DOHH2 (cell line): ENCODE data around the gene USP32.

ENCODE experiments used
- H3F3A ChIP-seq: fragments of 200-600 bp; sonication (generic), shearing (Covaris generic); 2 replicates; pipeline ENCODE4 v1.6.0; 2016; ENCODE audit warnings: antibody characterized with exemption, mild to moderate bottlenecking; ENCODE audit not compliant: control insufficient read depth, insufficient read depth
- H3K27ac ChIP-seq: fragments of 200-600 bp; sonication (generic); 2 replicates; pipeline ENCODE4 v1.5.1; 2014; ENCODE audit warnings: low read depth, mild to moderate bottlenecking, low read length, moderate library complexity
- H3K27me3 ChIP-seq: fragments of 200-600 bp; sonication (generic); 2 replicates; pipeline ENCODE4 v1.6.1; 2014; ENCODE audit warnings: mild to moderate bottlenecking, low read length, mixed read lengths; ENCODE audit not compliant: control insufficient read depth
- H3K36me3 ChIP-seq: fragments of 200-600 bp; sonication (generic); 2 replicates; pipeline ENCODE4 v1.6.1; 2014; ENCODE audit warnings: mild to moderate bottlenecking, low read length, moderate library complexity, mixed read lengths; ENCODE audit not compliant: control insufficient read depth
- H3K4me1 ChIP-seq: fragments of 200-600 bp; sonication (generic); 2 replicates; pipeline ENCODE4 v1.6.1; 2014; ENCODE audit warnings: mild to moderate bottlenecking, low read length, mixed read lengths; ENCODE audit not compliant: control insufficient read depth
- H3K4me2 ChIP-seq: fragments of 200-600 bp; sonication (generic); 2 replicates; pipeline ENCODE4 v1.6.0; 2014; ENCODE audit warnings: mild to moderate bottlenecking, low read length, moderate library complexity
- H3K4me3 ChIP-seq: fragments of 200-600 bp; sonication (generic); 2 replicates; pipeline ENCODE4 v1.5.1; 2014; ENCODE audit warnings: mild to moderate bottlenecking, low read length, mixed read lengths
- H3K79me2 ChIP-seq: fragments of 200-600 bp; sonication (generic); 2 replicates; pipeline ENCODE4 v1.6.1; 2014; ENCODE audit warnings: mild to moderate bottlenecking, low read length, mixed read lengths; ENCODE audit not compliant: control insufficient read depth
- H3K9me2 ChIP-seq: fragments of 200-600 bp; sonication (generic); replicated peaks from 2 replicates; pipeline ENCODE4 v1.6.1; 2014; ENCODE audit warnings: mild to moderate bottlenecking, low read length, mixed read lengths; ENCODE audit not compliant: control insufficient read depth
- H3K9me3 ChIP-seq: fragments of 200-600 bp; sonication (generic); 2 replicates; pipeline ENCODE4 v1.6.1; 2014; ENCODE audit warnings: antibody characterized with exemption, low read length, mixed read lengths; ENCODE audit not compliant: control insufficient read depth, insufficient read depth
- H4K20me1 ChIP-seq: fragments of 200-600 bp; sonication (generic); 2 replicates; pipeline ENCODE4 v1.6.0; 2014; ENCODE audit warnings: low read depth, mild to moderate bottlenecking, antibody characterized with exemption, low read length, moderate library complexity; ENCODE audit not compliant: control insufficient read depth, insufficient read depth
- CTCF ChIP-seq: fragments of 200-600 bp; sonication (generic); IDR thresholded peaks from one replicate; pipeline ENCODE4 v1.5.1; 2014; ENCODE audit warnings: antibody characterized with exemption, mild to moderate bottlenecking, low read depth, low read length; ENCODE audit not compliant: poor library complexity, severe bottlenecking
- EZH2phosphoT487 ChIP-seq: fragments of 200-600 bp; sonication (generic); IDR thresholded peaks from 2 replicates; pipeline ENCODE4 v1.6.1; 2017; ENCODE audit warnings: borderline replicate concordance, mild to moderate bottlenecking, antibody characterized with exemption, low read length, moderate library complexity, mixed read lengths

USP32 gene

GRCh38 chr17:60363700-60364405, 28.1 kb downstream of the USP32 start:
- H3F3A ChIP-seq: no peaks in the 10 kb centered on the region
- no peak for TF ChIP-seq CTCF
- no peak for TF ChIP-seq EZH2phosphoT487
- H3K4me3 ChIP-seq: no peak overlapping the region
- H3K27ac ChIP-seq: no peak overlapping the region
- no peaks in the 10 kb centered on the region for H4K20me1 ChIP-seq
- no peaks in the 10 kb centered on the region for H3K36me3 ChIP-seq
- H3K9me3 ChIP-seq: no peaks in the 10 kb centered on the region
- no peak overlapping the region for H3K4me2 ChIP-seq
- H3K79me2 ChIP-seq: peaks cover 10% of the 10 kb centered on the region
- H3K27me3 ChIP-seq: no peaks in the 10 kb centered on the region
- H3K9me2 ChIP-seq: no peaks in the 10 kb centered on the region
- H3K4me1 ChIP-seq: no peaks in the 10 kb centered on the region

GRCh38 chr17:60362329-60362728, 29.6 kb downstream of the USP32 start:
- Histone ChIP-seq H3K27ac (no peak overlapping the region), H3K9me2 (no peaks in the 10 kb centered on the region), H3K27me3 (no peaks in the 10 kb centered on the region), H3K4me1 (no peaks in the 10 kb centered on the region), H3F3A (no peaks in the 10 kb centered on the region), H3K79me2 (peaks cover 4% of the 10 kb centered on the region), H3K36me3 (no peaks in the 10 kb centered on the region), H3K4me2 (no peak overlapping the region), H4K20me1 (no peaks in the 10 kb centered on the region), H3K9me3 (no peaks in the 10 kb centered on the region), H3K4me3 (no peak overlapping the region)
- TF ChIP-seq EZH2phosphoT487: no peak
- TF ChIP-seq CTCF: no peak

GRCh38 chr17:60361889-60362288, 30.0 kb downstream of the USP32 start:
- Histone ChIP-seq H3K27me3 (no peaks in the 10 kb centered on the region), H3F3A (no peaks in the 10 kb centered on the region), H3K36me3 (no peaks in the 10 kb centered on the region), H3K4me2 (no peak overlapping the region), H3K79me2 (no peaks in the 10 kb centered on the region; the same call in 1 of the 2 replicates), H3K9me2 (no peaks in the 10 kb centered on the region), H3K9me3 (no peaks in the 10 kb centered on the region), H3K4me3 (no peak overlapping the region), H3K27ac (no peak overlapping the region), H3K4me1 (no peaks in the 10 kb centered on the region), H4K20me1 (no peaks in the 10 kb centered on the region)
- TF ChIP-seq EZH2phosphoT487 (no peak), CTCF (no peak)
